HG03108 (cell line): ENCODE data around the gene FAM72B.
"Not testable (repeated sequence)": the region's sequence is repeated elsewhere in the genome, so short reads cannot be mapped to it uniquely, and the experiment has no call there.

Experiments
- ATAC-seq: cut with Tn5 transposase; IDR thresholded peaks from one replicate; pipeline ENCODE4 v1.9.1; 2021; ENCODE audit warnings: moderate library complexity; ENCODE audit not compliant: unreplicated experiment

FAM72B gene

DNA sequence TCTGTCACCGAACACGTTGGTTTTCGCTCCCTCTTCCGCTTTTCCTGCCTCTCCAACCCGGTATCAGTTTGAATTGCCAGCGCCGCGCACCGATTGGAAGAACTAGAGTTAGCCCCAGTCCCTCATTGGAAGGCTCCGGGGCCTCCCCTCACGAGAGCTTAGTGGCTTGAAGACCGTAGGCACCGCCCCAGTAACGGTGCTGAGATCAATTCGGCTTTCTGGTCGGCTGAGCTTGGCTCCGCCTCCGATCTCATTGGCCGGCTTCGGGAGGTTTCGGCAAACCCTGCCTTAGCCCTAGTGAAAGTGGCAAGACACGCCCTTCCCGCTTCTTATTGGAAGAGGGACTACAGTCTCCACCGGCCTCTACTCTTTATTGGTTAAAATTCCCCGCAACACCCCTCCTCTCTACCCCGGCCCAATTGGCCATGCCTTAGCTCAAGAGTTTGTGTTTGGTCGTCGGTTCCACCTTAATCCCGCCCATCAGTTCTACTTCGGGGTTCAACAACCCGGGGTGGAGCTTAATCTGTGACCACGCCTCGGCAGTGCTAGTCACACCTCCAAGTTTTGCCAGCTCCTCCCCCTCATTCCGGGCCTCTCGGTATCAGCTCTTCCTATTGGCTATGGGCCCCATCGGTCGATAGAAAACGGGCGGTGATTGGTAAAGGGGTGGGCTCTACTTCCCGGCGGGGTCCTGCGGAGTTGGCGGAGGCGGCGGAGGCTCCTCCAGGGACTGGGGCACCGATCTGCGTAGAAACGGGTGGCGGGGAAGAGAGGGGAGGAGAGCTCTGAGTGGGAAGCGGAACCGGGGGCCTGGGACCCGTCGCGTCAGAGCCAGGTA lies at the start of gene FAM72B, which contains the start of gene SRGAP2C:
TSS of gene FAM72B (minus strand) at position 51 of the 838 bp plus-strand sequence. CDS start 851 bp downstream, outside the sequence.
TSS of gene SRGAP2C (plus strand) at position 686 of the 838 bp plus-strand sequence. CDS start 2,472 bp downstream, outside the sequence.
- ATAC-seq: peak; percentile 87

DNA sequence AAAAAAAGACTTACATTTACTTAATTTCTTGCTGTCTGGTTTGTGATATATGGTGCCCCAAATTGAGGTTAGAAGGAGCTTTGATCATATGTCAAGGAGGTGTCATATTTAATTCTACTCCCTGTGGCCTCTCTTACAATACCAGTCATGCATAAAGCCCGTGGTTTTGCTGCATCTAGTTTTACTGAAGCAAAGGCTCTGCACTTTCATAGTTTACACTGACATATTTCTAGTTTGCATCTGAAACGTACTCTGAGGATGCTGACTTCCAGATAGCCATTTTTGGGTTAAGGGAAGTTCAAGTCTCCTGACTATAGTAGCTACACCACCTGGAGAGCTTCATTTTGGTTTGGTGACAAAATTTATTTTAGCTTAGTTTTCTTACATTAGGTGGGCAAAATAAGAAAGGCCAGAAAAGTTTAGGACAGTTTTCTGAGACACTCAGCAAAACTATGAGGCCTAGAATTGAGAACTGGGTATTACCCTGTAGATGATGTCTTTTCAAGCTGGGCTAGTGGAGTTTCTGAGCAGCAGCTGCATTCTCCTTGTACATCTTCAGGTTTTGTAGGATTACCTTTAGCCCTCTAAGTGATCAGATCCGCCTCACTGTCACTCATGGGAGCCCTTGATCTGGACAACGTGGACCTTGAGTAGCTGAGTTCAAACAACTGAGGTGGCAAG lies 48.4 kb upstream of the FAM72B start:
- ATAC-seq: peak; percentile 63

DNA sequence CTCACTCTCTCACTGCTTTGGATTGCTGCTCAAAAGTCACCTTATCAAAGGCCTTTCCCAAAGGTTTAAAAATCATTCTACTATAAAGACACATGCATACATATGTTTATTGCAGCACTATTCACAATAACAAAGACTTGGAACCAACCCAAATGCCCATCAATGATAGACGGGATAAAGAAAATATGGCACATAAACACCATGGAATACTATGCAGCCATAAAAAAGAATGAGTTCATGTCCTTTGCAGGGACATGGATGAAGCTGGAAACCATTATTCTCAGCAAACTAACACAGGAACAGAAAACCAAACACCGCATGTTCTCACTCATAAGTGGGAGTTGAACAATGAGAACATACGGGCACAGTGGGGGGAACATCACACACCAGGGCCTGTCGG lies 46.5 kb upstream of the FAM72B start:
- ATAC-seq: not testable (repeated sequence)

DNA sequence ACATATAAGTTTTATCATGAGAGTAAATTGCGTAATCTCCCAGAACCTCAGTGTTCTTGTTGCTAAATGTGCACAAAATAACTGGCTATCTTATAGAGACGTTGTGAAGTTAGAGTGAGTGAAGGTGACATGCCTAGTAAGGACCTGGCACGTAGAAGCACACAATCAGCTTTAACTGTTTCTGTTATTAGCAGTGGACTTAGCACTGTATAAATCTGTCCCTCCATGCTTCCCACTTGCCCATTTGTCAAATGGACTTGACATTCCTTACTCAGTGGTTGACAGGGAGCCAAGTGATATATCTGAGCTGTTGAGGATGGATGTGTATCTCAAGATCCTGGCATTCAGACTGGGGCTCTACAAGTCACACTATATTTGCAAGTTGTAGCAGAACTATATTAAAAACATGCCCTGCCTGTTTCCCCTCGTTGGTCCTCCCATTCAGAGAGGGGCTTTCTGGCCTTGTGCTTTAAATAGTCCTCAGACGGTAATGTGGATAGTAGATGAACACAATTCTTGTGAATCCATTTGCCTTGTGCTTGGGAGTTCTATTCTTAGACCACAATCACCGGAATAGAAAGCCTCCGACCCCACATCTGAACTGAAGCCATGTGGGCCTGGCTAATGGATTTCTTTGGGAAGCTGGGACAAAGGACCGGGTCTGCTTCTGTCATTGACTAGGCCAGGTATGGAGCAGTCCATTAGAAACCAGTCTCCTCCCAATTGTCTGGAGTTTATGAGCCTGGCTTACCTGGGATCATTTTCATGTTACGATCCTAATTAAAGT lies 43.6 kb upstream of the FAM72B start:
- ATAC-seq: not testable (repeated sequence)

DNA sequence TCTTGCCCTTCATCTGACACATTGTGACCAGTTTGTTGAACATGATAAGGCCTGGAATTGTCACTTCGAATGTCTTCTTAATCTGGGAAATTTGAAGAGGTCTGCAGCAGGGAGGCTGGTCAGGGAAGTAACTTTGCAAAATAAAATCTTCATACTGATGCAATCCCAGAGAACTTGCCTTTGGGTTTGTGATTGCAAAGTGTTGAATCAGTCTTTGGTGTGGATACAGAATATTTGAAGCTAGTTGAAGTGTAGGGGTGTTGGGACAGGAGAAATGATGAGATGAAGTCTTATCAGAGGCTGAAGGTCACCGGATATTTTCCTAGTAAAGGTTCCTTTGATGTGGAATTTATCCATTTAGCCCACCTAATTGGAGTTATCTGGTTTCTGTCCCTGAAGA lies 42.8 kb upstream of the FAM72B start:
- not testable (repeated sequence) for ATAC-seq

DNA sequence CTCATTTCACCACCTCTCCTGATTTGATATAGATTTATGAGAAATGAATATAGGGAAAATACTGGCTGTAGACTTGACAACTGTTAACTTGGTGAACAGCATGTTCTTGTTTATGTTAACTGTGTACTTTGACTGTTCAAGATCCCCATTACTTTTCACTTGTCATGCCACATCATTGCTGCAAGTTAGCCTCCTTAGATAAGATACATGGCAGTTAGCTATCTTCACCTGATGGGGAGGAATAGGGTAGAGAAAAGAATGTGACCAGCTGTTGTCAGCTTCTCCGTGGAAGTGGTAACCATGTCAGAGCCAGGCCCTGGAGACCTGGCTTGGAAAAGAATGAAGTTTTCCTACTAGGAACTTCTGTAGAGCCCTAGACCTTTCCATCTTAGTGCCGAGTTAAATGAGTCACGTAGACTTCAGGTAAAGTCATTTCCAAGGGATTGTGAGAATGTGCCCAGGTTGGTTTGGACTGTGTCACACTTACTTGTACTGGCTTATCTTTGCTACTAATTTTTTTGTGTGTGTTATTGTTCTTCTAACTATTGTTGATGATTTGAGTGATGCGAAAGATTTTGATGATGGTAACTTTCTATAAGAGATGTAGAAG lies 42.3 kb upstream of the FAM72B start:
- not testable (repeated sequence) for ATAC-seq

DNA sequence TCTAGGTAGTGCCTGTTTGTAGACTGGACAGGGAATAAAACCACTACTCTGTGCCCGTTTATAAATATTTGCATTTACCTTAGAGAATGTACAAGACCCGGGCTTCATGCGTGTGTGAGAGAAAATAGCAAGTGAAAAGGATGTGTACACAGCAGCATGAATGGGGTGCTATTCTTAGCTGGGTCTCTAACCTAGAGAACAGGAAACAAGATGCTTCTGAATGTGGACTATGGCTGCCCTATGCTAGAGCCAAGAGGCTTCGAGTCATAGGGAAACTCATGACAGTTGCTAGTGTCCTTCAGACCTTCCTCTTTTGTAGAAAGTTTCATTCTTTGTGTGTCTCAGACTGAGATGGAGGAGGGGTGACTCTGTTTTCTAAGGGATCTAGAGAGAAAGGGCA lies 40.6 kb upstream of the FAM72B start:
- ATAC-seq: peak; percentile 99

DNA sequence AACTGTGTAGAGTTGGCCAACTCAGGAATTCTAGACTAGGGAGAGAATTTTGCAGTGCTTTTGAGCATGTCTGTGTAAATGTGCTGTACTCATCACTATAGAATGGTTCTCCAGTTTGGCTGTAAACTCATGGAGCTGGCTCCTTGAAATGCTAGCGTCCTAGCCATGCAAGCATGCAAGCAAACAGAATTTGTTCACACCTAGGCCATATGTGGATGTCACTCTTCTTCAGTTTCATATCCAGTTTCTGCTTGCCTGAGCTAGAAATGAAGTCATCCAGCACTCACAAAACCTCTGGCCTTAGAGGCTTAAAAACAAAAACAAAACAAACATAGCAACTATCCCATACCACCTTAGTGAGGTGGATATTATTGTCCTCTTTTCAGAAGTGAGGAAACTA lies 37.6 kb upstream of the FAM72B start:
- ATAC-seq: peak; percentile 32

DNA sequence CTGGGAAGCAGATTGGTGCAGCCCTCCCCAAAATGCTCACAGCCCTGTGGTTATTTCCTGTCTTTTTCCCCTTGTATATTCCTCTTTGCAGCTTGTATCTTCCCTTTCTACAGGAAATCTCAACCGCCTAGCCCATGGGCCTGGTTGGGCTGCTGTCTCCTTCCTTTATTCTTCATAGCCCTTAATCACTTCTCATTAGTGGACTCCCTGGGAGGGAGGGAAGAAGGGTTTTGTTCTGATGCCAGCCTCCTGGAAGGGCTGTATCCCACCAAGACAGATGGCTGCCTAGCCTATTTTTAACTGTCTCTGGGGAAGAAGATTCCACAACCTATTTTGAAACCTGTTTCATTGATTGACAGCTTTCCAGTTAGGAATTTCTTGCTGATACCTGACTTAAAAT lies 32.5 kb upstream of the FAM72B start:
- ATAC-seq: not testable (repeated sequence)

DNA sequence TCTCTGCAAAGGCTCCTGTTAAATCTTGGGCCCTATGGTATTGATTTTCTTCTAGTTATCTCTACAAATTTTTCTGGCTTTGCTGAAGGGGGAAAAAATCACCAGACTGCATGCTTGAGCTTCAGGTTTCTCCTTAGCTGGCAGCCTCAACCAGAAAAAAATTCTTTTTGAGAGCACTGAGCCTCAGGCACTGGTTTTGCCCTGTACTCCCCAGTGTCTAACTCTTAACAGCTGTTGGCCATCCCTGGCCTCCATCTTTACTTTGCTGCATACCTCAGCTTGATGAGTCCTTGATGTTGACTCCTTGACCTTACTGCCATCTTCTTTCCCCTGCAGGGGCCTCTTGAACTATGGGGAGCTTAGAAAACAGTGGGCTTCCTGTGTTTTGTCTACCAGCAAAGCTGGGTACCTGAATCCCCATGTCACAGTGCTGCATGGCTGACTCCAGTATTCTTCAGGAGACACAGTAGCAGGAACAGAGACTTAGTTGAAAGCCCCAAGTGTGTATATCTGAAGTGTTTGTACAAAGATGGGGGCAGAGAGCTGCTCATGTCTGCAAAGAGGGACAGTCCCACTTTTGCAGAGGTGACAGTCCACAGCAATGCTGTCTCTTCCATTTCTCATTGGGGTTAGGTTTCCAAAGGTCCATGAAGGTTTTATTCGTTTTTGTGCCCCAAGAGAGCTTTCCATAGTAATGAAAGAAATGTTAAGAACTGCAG lies 31.7 kb upstream of the FAM72B start:
- ATAC-seq: not testable (repeated sequence)

DNA sequence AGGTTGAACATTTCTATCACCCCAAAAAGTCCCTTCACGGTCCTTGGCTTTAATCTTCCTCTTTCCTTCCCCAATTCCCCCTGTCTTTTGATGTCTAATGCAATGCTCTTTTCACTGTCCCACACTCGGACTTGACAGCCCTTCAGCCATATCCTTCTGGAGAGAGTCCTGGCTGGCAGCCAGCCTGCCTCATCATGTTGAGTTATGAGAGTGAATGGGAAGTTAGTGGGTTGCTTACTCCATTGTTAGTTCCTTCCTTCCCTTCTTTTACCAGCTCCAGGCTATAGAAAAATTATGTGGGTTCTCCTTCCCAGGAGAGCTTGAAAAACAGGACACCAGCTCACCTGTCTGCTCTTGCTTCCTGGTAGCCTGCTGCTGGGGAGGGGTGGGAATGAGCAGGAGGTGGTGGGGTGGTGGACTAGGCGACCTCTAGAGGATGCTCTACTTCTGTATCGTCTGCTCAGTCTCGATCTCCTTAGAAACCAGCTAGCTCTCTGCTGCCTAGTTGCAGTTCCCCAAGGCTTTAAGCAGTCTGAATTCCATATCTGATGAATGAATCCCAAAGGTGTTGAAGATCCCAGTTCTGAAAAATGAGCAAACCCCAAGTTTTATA lies 30.5 kb upstream of the FAM72B start:
- not testable (repeated sequence) for ATAC-seq

DNA sequence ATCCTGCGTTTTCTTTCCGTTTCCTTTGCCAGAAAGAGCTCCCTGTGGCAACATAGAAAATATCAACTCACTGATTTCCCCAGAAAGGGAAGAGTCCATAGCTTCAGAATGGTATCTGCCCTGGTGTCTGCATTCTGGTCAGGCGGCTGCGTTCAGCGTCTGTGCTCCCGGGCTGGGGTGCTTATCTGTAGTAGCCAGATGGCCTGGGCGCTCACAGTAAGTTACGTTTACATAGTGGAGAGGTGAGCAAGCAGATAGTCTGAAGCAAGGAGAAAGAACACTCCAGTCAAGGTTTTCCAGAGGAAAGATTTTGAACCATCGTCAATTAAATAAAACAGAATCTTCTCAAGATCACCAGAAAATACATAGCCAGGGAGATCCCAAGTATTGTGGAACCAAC lies 29.4 kb upstream of the FAM72B start:
- not testable (repeated sequence) for ATAC-seq

DNA sequence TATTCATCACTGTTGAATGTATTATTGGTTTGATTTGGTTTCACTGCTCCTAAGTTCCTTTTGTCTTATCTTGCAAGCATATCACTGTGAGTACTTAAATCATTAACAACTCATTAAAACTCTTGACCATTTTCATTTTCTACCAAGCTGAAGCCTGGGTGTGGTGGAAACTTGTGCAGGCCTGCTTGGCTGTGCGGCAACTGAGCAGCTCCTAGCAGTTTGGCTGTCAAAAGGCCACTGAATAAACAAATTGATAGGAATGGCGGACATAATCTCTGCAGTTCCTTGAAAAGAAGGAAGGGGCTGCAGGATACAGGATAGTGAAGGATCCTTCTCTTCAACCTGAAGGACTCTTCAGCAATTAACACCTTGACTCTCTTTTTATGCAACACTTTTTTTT lies 26.6 kb upstream of the FAM72B start:
- ATAC-seq: not testable (repeated sequence)

DNA sequence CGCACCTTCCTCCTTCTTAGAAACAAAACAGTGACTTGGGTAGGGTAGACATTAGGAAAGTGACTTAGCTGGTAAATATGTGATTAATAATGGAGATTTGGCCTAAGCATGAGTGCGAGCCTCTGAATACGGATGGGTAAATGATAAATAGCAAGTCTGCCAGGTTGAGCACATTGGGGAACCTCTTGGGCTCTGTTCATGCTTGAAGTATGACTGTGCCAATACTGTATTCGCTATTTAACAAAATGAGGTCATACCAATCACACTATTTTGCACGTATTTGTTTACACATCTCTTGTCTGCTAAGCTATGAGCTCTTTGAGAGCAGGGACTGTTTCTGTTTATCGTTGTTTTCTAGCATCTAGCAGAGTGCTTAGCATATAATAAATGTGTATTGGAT lies 24.2 kb upstream of the FAM72B start:
- ATAC-seq: not testable (repeated sequence)

DNA sequence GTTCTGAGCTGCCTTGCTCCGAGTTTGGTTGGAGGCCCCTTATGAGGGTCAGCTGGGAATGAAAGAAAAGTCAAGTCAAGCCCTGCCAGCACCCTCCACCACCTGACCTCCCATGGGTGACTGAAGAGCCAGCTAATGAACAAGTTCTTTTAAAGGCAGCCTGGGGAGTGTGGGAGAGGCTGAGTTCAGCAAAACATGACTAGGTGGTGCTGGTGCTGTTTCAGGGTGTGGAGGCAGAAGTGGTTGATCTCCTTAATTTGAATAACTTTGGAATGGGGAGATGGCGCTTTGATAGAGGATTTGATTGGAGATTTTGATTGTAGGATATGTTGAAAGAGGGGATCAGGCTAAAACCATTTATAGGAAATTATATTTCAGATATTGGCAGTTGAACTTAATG lies 23.2 kb upstream of the FAM72B start:
- not testable (repeated sequence) for ATAC-seq

DNA sequence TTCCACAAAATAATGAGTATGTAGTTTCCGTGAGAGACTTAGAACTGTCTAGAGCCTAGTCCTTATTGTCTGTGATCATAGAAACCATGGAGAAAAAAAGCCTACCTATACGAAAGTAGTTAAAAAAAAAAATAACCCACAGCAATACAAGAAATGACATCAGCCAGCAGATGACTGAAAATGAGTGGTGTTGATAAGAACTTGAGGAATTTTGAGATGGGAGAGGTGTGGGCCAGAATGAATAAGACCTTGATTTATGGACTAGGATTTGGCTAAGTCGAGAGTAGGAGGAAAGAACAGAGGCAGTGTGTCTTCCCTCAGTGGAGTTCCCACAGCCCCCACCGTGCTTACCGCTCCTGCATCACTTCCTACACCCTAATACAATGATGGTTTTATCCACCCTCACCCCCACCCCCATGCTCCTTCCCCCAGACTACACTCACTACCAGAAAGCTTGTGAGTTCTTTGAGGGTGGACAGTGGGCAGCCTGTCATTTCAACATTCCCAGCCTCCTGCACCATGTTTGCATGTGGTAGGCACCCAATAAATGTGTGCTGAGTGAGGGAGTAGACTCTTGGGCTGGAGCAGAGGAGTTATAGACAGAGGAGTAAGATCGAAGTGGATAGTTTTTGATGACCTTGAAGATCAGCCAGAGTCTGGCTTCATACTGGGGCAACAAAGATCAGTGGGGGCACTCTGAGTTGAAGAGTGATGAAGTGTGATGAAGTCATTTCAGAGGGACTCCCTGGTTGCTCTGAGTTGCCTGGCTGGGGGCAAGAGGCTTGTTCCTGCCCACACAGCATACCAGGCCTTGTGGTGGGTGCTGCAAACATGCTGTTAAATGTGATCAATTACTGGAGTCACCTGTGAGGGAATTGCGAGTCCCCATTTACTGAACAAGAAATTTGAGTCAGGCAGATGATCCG lies 21.9 kb upstream of the FAM72B start:
- not testable (repeated sequence) for ATAC-seq

DNA sequence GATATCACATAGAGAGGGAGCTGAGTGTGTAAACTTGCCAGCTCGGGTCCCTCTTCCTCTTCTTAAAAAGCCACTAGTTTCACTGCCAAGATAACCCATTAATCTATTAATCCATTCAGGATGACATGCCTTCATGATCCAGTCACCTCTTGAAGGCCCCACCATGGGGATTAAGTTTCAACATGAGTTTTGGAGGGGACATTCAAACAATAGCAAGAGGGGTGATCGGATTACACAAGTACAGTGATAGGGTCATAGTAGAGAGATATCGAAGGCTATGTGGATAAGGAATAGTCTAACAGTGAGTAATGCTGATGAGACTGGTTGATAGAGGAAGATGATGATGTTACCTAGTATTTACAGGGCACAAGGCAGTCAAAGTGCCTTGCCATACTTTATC lies 18.8 kb upstream of the FAM72B start:
- not testable (repeated sequence) for ATAC-seq
